K562 (cell line): ENCODE results near the gene MAB21L3. TPM values are rescaled to one million over a fixed set of nuclear protein-coding genes. Genes with fewer than 3 reads are reported as not detected.

ENCODE experiments used
- ATAC-seq: fragments of 200-7000 bp; cut with Tn5 transposase; 3 replicates; pipeline ENCODE4 v1.9.1; 2020; ENCODE audit warnings: moderate library complexity
- BruUV-seq: library from RNA; stranded (reverse); fragments of 400-500 nt; replicated peaks from 2 replicates; lab custom pipeline; 2021; lab: Mats Ljungman, UMichigan
- CTCF ChIA-PET: fragments of 300-600 bp; formaldehyde crosslinking; extraction: SDS; loops from one replicate; lab custom pipeline; 2021; ENCODE audit warnings: low intra/inter-chr PET ratio; lab: Yijun Ruan, JAX
- POLR2A ChIA-PET: fragments of 300-600, 350-650 bp; sonication (Branson Sonifier 250); formaldehyde crosslinking; extraction: SDS; loops from one replicate; lab custom pipeline; 2021; ENCODE audit warnings: antibody characterized with exemption, inconsistent platforms; lab: Yijun Ruan, JAX
- DNase-seq, 4 experiments: peaks; one replicate each; pipeline versions ENCODE4 v3.0.0 to v3.0.0-alpha.2; 2011 to 2018; ENCODE audit warnings: low spot score in 3 of 4, mixed read lengths in 3 of 4; ENCODE audit errors: extremely low read depth in 1 of 4
- FAIRE-seq: peaks from 2 replicates; lab custom pipeline; 2011; peaks lifted over from hg19 to GRCh38; lab: Jason Lieb, UNC
- H2AFZ ChIP-seq: 2 replicates; pipeline ENCODE4 v1.6.0; 2011; ENCODE audit warnings: low read depth, low read length, control low read depth, inconsistent platforms
- H3K27ac ChIP-seq: fragments of 200-600 bp; 3 replicates; pipeline ENCODE4 v1.8.0; 2011; ENCODE audit warnings: low read depth, mild to moderate bottlenecking, control low read depth, inconsistent platforms, low read length, moderate library complexity, mixed read lengths; ENCODE audit errors: extremely low read depth
- H3K27me3 ChIP-seq, 2 experiments: fragments of 300-600 bp in 1 of 2; 2 replicates in 1 of 2; 3 replicates in 1 of 2; pipeline versions ENCODE4 v1.6.0 to v1.8.0; 2011; ENCODE audit warnings: inconsistent platforms in 2 of 2, low read length in 2 of 2, mild to moderate bottlenecking in 1 of 2, mixed read lengths in 1 of 2, moderate library complexity in 1 of 2; ENCODE audit not compliant: control insufficient read depth in 2 of 2, insufficient read depth in 2 of 2
- H3K36me3 ChIP-seq: fragments of 300-600 bp; 3 replicates; pipeline ENCODE4 v1.8.0; 2011; ENCODE audit warnings: mild to moderate bottlenecking, low read length, inconsistent platforms; ENCODE audit not compliant: control insufficient read depth, insufficient read depth
- H3K4me1 ChIP-seq, 2 experiments: fragments of 200-600 bp in 1 of 2; replicated peaks in 1 of 2; 2 replicates in 1 of 2; 3 replicates in 1 of 2; pipeline versions ENCODE4 v1.5.1 to v1.8.0; 2011; ENCODE audit warnings: inconsistent platforms in 2 of 2, low read length in 2 of 2, mild to moderate bottlenecking in 1 of 2, mixed read lengths in 1 of 2, moderate library complexity in 1 of 2; ENCODE audit not compliant: control insufficient read depth in 2 of 2, insufficient read depth in 2 of 2
- H3K4me2 ChIP-seq: 2 replicates; pipeline ENCODE4 v1.6.1; 2011; ENCODE audit warnings: low read length, control low read depth, inconsistent platforms, mixed read lengths; ENCODE audit not compliant: insufficient read depth
- H3K4me3 ChIP-seq: fragments of 200-600 bp; sonication (generic), shearing (Covaris generic); 2 replicates; pipeline ENCODE4 v1.5.1; 2016; ENCODE audit warnings: control low read depth, inconsistent platforms
- H3K79me2 ChIP-seq: fragments of 200-600 bp; 3 replicates; pipeline ENCODE4 v1.8.0; 2011; ENCODE audit warnings: low read length, inconsistent platforms; ENCODE audit not compliant: control insufficient read depth, insufficient read depth
- H3K9ac ChIP-seq, 2 experiments: 2 replicates each; pipeline versions ENCODE4 v1.6.0 to v1.6.1; 2011; ENCODE audit warnings: low read depth in 2 of 2, low read length in 2 of 2, control low read depth in 1 of 2, inconsistent platforms in 1 of 2, mild to moderate bottlenecking in 1 of 2, mixed read lengths in 1 of 2; ENCODE audit not compliant: insufficient read depth in 1 of 2
- H3K9me1 ChIP-seq: one replicate; pipeline ENCODE4 v1.6.0; 2011; ENCODE audit warnings: inconsistent platforms, mild to moderate bottlenecking, low read length, moderate library complexity; ENCODE audit not compliant: control insufficient read depth, insufficient read depth
- H3K9me3 ChIP-seq: replicated peaks from 2 replicates; pipeline ENCODE4 v1.5.1; 2011; ENCODE audit warnings: low read depth, low read length, inconsistent platforms; ENCODE audit not compliant: control insufficient read depth, insufficient read depth
- H4K20me1 ChIP-seq: replicated peaks from 2 replicates; pipeline ENCODE4 v1.6.1; 2011; ENCODE audit warnings: low read length, inconsistent platforms, mixed read lengths; ENCODE audit not compliant: control insufficient read depth, insufficient read depth
- ARID3B ChIP-seq: fragments of 250-450 bp; sonication (Bioruptor Pico); IDR thresholded peaks from 2 replicates; pipeline ENCODE4 v1.4.0; 2020; ENCODE audit warnings: borderline replicate concordance
- FOXJ3 ChIP-seq: sonication (generic); formaldehyde crosslinking; IDR thresholded peaks from 2 replicates; pipeline ENCODE4 v1.4.0; 2020; ENCODE audit warnings: mild to moderate bottlenecking, missing genetic modification reagents
- LEF1 ChIP-seq: fragments of 450-650 bp; IDR thresholded peaks from 2 replicates; pipeline ENCODE4 v1.6.1; 2016; ENCODE audit warnings: mild to moderate bottlenecking
- RFX1 ChIP-seq: fragments of 450-650 bp; IDR thresholded peaks from 2 replicates; pipeline ENCODE4 v1.6.1; 2016; ENCODE audit warnings: mild to moderate bottlenecking, moderate library complexity
- TOE1 ChIP-seq, 2 experiments: fragments of 450-650 bp in 1 of 2; sonication (generic) in 1 of 2; formaldehyde crosslinking in 1 of 2; IDR thresholded peaks; 2 replicates each; pipeline versions ENCODE4 v1.7.1 to v1.8.0; 2016 to 2022; ENCODE audit warnings: borderline replicate concordance in 2 of 2, mild to moderate bottlenecking in 2 of 2, antibody characterized with exemption in 1 of 2, inconsistent platforms in 1 of 2, low read depth in 1 of 2, missing genetic modification reagents in 1 of 2, moderate library complexity in 1 of 2
- ZBTB11 ChIP-seq, 3 experiments: fragments of 200-800 bp in 1 of 3; fragments of 250-450 bp in 1 of 3; fragments of 450-650 bp in 1 of 3; sonication (Bioruptor Pico) in 1 of 3; sonication (Bioruptor generic) in 1 of 3; formaldehyde crosslinking in 1 of 3; IDR thresholded peaks; 2 replicates each; pipeline versions ENCODE4 v1.6.1 to v1.8.0; 2016 to 2022; ENCODE audit warnings: mild to moderate bottlenecking in 2 of 3, missing genetic modification characterization in 2 of 3, missing compliant biosample characterization in 1 of 3, moderate library complexity in 1 of 3
- ZKSCAN8 ChIP-seq: fragments of 200-800 bp; sonication (Bioruptor generic); IDR thresholded peaks from 2 replicates; pipeline ENCODE4 v1.6.1; 2016; ENCODE audit warnings: missing genetic modification characterization, missing compliant biosample characterization
- ZNF212 ChIP-seq: fragments of 450-650 bp; formaldehyde crosslinking; IDR thresholded peaks from 2 replicates; pipeline ENCODE4 v1.4.0; 2020; ENCODE audit warnings: mild to moderate bottlenecking
- WGBS: fragments of 100-300 bp; shearing (Covaris generic); methylation state at CpG from one replicate; pipeline ENCODE4 v1.1.6; 2016; ENCODE audit warnings: low coverage, mixed read lengths; ENCODE audit not compliant: insufficient coverage; ENCODE audit errors: missing lambda C conversion rate; 5-methylcytosine and 5-hydroxymethylcytosine counted together
- in situ Hi-C: fragments of 300-500 bp; cut with MboI; formaldehyde crosslinking; loops from 4 replicates; pipeline ENCODE4 v1.15.0; 2018; ENCODE audit warnings: inconsistent platforms, mixed read lengths
- intact Hi-C: fragments of 100-400 bp; cut with micrococcal nuclease; formaldehyde crosslinking; loops from 2 replicates; pipeline ENCODE4 v1.14.2; 2022
- polyA plus RNA-seq, 8 experiments: library from polyadenylated mRNA; depleted of rRNA in 4 of 8; stranded (reverse) in 5 of 8; unstranded in 3 of 8; fragments of >200 nt; fragmentation: Nextera tagmentation in 2 of 8; fragmentation: Illumina TruSeq in 1 of 8; extraction: Ambion mirVana in 2 of 8; extraction: Trizol in 1 of 8; gene quantifications; 2 replicates each; pipeline versions ENCODE4 v1.2.1 to v1.2.3, GENCODE V29; 2011 to 2014; ENCODE audit warnings: inconsistent platforms in 1 of 8, missing spikeins in 1 of 8
- total RNA-seq, 7 experiments: library from RNA; depleted of rRNA in 6 of 7; stranded (reverse); fragments of >200 nt in 6 of 7; fragmentation: Illumina TruSeq in 2 of 7; extraction: Trizol in 2 of 7; gene quantifications; 2 replicates each; pipeline versions ENCODE4 v1.2.1 to v1.2.3, GENCODE V29; 2011 to 2021; ENCODE audit warnings: low replicate concordance in 1 of 7

MAB21L3 gene
- total and polyA plus RNA-seq, 9 of the 15 experiments (the other 6 are each of a cell fraction or from before 2014, with no cell fraction given), result not detected

- Histone ChIP-seq H3K27me3 (peaks cover 26 to 48% of the 10 kb centered on the region in 2 experiments; a peak in 4 of 5 replicates), H2AFZ (no peak overlapping the region), H3K9me1 (no peaks in the 10 kb centered on the region), H3K9ac (no peak overlapping the region), H3K4me3 (no peak overlapping the region), H3K79me2 (no peaks in the 10 kb centered on the region), H3K4me2 (no peak overlapping the region), H3K9me3 (no peaks in the 10 kb centered on the region), H4K20me1 (0 out of 2 replicates have a peak, but pooled peaks cover 3% of the 10 kb centered on the region), H3K36me3 (no peaks in the 10 kb centered on the region), H3K4me1 (no peaks in the 10 kb centered on the region), H3K27ac (no peak overlapping the region)
- CTCF ChIA-PET, result no interaction called here
- no peak for DNase-seq
- FAIRE-seq, result no peak
- ATAC-seq, result no peak
- BruUV-seq, result no TSS peak
- POLR2A ChIA-PET, result interaction anchor here (0.7 to 1.6 kb wide), 2 partner anchors 45 to 823 kb away, joined by 3 to 5 read pairs; no protein-coding TSS in a partner anchor
- intact Hi-C loops, result no loop called here
- in situ Hi-C loops, result no loop called here
- TF ChIP-seq ZKSCAN8, result no peak
- peak; percentile 50 for TF ChIP-seq RFX1
- WGBS, result 0% methylated on average over 3 of the region's 3 CpGs
These were observed 68.8 kb downstream of the MAB21L3 start for GRCh38 chr1:116179964-116180363.

GRCh38 chr1:116182019-116182714, 71.0 kb downstream of the MAB21L3 start:
- Histone ChIP-seq H3K4me2 (no peak overlapping the region), H3K27ac (no peak overlapping the region), H3K4me3 (no peak overlapping the region), H3K27me3 (peaks cover 24 to 44% of the 10 kb centered on the region in 2 experiments; a peak in 4 of 5 replicates), H3K9me3 (no peaks in the 10 kb centered on the region), H3K9me1 (no peaks in the 10 kb centered on the region), H3K4me1 (no peaks in the 10 kb centered on the region), H3K79me2 (no peaks in the 10 kb centered on the region), H4K20me1 (0 out of 2 replicates have a peak, but pooled peaks cover 3% of the 10 kb centered on the region), H3K9ac (no peak overlapping the region), H3K36me3 (no peaks in the 10 kb centered on the region), H2AFZ (no peak overlapping the region)
- 0% methylated on average over 3 of the region's 3 CpGs for WGBS
- FAIRE-seq (no peak), ATAC-seq (no peak), DNase-seq (no peak)
- CTCF ChIA-PET, result no interaction called here
- POLR2A ChIA-PET, result interaction anchor here (1.1 kb wide), 1 partner anchor 15 kb away, joined by 4 read pairs; no protein-coding TSS in a partner anchor
- intact Hi-C loops, result no loop called here
- in situ Hi-C loops, result no loop called here
- no TSS peak for BruUV-seq
- TF ChIP-seq LEF1, result no peak
- TF ChIP-seq ARID3B (CRISPR knock-in tag), result no peak
- no peak for TF ChIP-seq FOXJ3 (CRISPR knock-in tag)
- no peak for TF ChIP-seq ZNF212 (CRISPR knock-in tag)
- TF ChIP-seq TOE1 (IDR thresholded peaks at IDR 0.05; ENCODE audit: borderline replicate concordance), result no peak
- TF ChIP-seq TOE1 (CRISPR knock-in tag; IDR thresholded peaks at IDR 0.05; ENCODE audit: borderline replicate concordance, low read depth), result no peak
- no peak for TF ChIP-seq ZBTB11 (CRISPR knock-in tag; IDR thresholded peaks at IDR 0.05)
